ENCODE data around the gene MAST1.

DNA sequence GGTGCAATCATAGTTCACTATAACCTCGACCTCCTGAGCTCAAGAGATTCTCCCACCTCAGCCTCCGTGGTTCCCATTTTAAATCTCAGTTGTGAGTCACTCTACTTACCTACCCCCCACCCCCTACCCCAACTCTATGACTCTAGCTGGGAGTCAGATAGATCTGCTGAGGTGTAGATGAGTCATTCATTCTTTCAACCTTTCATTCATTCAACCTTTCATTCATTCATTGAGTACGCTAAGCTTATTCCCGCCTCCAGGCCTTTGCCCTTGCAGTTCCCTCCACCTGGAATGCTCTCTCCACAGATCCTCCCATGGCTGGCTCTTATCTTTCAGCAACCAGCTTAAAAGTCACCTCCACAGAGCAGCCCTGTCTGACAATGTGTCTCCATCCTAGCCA is 1.1 kb upstream of the MAST1 start:
- TF ChIP-seq, protein P1, sequence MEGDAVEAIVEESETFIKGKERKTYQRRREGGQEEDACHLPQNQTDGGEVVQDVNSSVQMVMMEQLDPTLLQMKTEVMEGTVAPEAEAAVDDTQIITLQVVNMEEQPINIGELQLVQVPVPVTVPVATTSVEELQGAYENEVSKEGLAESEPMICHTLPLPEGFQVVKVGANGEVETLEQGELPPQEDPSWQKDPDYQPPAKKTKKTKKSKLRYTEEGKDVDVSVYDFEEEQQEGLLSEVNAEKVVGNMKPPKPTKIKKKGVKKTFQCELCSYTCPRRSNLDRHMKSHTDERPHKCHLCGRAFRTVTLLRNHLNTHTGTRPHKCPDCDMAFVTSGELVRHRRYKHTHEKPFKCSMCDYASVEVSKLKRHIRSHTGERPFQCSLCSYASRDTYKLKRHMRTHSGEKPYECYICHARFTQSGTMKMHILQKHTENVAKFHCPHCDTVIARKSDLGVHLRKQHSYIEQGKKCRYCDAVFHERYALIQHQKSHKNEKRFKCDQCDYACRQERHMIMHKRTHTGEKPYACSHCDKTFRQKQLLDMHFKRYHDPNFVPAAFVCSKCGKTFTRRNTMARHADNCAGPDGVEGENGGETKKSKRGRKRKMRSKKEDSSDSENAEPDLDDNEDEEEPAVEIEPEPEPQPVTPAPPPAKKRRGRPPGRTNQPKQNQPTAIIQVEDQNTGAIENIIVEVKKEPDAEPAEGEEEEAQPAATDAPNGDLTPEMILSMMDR (conservative IDR thresholded peaks at IDR 0.05; ENCODE audit: low read depth, low read length): no peak
- TF ChIP-seq EZH2 (IDR thresholded peaks at IDR 0.05; ENCODE audit: low read length, unreplicated experiment): no peak

Data from PC-3 (cell line).